ENCODE data around the gene SRPK3.

Gene SRPK3

DNA sequence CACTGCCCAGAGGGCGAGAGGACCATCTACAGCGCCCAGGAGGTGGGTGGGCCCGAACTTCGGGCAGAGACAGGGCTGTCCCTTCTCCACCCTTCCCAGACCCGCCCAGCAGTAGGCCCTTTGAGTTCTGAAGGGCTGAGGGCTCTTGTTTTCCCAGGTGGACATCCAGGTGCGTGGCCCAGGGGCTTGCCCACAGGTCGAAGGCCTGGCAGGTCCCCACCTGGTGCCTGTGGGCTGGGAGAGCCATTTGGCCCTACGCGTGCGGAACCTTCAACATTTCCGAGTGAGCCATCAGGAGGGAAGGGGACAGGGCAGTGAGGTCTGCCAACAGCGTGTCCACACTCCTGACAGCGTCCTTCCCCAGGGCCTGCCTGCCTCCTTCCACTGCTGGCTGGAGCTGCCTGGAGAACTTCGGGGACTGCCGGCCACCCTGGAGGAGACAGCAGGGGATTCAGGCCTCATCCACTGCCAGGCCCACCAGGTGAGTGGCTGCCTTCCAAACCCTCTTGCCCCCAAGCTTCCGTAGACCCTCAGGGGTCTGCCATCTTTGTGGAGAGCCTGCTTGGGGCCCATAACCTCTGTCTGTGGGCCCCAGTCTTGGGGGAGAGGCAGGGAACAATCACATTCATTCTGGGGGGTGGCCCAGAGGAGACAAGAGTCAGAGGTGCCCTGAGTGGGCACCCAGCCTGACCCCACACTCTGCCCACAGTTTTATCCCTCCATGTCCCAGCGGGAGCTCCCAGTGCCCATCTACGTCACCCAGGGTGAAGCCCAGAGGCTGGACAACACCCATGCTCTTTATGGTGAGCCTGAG, 10.0 kb upstream of the SRPK3 start:
- no peak for DNase-seq (ENCODE audit: low spot score)

DNA sequence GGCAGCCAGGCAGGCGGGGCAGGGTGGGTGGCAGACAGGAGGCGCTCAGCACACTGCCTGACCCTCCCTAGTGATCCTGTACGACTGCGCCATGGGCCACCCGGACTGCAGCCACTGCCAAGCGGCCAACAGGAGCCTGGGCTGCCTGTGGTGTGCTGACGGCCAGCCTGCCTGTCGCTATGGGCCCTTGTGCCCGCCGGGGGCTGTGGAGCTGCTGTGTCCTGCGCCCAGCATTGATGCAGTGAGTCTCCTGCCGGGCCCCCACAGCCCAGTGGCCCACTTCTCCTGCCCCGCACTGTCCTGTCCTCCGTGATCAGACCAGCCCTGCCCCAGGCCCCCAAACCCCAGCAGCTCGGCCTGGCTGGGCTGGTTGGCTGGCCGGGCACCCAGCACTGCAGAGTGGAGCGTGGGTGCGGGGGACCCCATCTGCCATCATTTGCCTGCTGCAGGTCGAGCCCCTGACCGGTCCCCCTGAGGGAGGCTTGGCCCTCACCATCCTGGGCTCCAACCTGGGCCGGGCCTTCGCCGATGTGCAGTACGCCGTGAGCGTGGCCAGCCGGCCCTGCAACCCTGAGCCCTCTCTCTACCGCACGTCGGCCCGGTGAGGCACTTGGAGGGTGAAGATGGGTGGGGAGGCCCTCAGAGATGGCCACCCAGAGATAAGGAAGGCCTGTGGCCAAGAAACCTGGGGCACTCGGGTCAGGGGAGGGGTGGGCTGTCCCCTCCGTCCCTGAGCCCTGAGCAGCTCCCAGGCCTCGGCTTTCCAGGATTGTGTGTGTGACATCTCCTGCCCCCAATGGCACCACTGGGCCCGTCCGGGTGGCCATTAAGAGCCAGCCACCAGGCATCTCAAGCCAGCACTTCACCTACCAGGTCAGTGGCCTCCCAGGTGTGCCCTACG, 9.2 kb upstream of the SRPK3 start:
- DNase-seq (ENCODE audit: low spot score), result no peak

DNA sequence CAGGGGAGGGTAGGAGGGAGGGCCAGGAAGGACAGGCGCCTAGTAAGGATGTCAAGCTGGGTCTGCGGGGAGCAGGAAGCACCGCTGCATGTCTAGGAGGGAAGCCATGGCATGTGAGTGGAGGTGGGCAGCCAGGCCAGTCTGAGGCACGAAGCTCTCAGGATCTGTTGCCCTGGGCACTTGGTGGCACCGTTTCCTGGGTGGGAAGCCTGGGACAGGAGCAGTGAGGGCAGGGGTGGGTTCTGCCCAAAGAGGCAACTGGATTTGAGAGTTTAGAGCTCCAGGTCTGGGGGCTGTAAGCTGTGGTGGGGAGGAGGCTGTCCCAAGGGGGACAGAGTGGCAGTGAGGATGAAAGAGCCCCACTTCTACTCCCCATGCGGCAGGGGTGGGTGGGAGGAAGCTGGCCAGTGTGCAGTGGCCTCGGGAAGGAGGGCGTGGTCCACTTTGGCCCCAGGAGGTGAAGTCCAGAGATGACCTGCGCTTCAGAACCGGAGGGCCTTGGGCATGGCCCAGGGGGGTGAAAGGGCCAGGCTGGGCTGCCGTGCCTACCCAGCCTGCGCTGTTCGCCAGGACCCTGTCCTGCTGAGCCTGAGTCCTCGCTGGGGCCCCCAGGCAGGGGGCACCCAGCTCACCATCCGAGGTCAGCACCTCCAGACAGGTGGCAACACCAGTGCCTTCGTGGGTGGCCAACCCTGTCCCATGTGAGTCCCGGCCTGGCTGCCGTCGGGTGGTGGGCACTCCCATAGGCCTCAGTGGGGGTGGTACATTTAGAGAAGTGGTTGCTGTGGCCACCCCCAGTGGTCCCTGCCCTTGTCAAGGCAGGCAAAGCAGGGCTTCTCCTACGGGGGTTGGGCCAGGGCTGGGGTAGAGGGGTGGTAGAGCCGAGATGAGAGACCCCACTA, 8.3 kb upstream of the SRPK3 start:
- no peak for DNase-seq (ENCODE audit: low spot score)

GRCh38 chrX:153773218-153773611, 7.6 kb upstream of the SRPK3 start:
- no peak for DNase-seq (ENCODE audit: low spot score)

DNA sequence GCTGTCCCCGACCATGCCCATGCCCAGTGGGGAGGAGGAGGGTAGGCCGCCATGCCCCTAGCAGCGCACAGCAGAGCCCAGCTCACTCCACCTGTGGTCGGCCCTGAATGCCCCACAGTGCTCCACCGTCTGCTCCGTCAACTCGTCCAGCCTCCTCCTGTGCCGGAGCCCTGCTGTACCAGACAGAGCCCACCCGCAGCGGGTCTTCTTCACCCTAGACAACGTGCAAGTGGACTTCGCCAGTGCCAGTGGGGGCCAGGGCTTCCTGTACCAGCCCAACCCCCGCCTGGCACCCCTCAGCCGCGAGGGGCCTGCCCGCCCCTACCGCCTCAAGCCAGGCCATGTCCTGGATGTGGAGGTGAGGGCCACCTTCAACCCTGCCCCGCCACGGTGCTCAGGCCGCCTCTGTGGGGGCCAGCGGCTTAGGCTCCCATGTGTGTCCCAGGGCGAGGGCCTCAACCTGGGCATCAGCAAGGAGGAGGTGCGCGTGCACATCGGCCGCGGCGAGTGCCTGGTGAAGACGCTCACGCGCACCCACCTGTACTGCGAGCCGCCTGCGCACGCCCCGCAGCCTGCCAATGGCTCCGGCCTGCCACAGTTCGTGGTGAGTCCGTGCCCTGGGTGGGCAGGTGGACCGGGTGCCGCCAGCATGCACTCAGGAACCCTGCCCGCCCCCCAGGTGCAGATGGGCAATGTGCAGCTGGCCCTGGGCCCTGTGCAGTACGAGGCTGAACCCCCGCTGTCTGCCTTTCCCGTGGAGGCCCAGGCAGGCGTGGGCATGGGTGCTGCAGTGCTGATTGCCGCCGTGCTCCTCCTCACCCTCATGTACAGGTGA, 6.9 kb upstream of the SRPK3 start:
- no peak for DNase-seq (ENCODE audit: low spot score)

DNA sequence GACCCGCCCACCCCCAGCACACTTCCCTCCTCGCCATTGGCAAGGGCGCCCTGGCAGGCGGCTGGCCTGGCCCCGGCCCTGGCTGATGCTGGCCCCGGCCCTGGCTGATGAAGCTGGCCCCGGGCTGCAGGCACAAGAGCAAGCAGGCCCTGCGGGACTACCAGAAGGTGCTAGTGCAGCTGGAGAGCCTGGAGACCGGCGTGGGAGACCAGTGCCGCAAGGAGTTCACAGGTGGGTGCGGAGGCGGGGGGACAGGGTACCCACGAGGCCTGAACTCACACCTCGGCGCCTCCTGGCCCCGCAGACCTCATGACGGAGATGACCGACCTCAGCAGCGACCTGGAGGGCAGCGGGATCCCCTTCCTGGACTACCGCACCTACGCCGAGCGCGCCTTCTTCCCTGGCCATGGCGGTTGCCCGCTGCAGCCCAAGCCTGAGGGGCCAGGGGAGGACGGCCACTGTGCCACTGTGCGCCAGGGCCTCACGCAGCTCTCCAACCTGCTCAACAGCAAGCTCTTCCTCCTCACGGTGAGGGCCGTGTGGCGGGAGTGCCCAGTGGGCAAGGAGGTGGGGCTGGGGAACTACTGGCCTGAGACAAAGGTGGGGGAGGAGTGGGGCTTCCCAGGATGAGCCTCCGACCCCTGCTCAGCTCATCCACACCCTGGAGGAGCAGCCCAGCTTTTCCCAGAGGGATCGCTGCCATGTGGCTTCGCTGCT, 6.1 kb upstream of the SRPK3 start:
- no peak for DNase-seq (ENCODE audit: low spot score)

GRCh38 chrX:153775293-153776119, 5.3 kb upstream of the SRPK3 start:
- no peak for DNase-seq (ENCODE audit: low spot score)

GRCh38 chrX:153776120-153776599, 4.7 kb upstream of the SRPK3 start:
- peak; percentile 21 for DNase-seq (ENCODE audit: low spot score)

DNA sequence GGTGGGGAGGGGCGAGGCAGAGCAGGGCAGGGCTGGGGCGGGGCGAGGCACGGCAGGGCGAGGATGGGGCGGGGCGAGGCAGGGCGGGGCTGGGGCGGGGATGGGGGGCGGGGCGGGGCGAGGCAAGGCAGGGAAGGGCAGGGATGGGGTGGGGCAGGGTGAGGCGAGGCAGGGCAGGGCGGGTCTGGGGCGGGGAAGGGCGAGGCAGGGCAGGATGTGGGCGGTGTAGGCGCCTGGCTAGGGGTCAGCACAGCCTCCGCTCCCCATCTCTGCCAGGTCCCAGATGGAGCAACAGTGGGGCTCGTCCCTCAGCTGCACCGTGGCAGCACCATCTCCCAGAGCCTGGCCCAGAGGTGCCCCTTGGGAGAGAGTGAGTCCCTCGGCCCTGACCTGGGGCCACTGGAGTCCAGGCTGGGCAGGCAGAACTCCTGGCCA, 4.2 kb upstream of the SRPK3 start:
- peak; percentile 20 for DNase-seq (ENCODE audit: low spot score)

- DNase-seq (ENCODE audit: low spot score), result no peak
Measured at GRCh38 chrX:153777261-153778090, 3.4 kb upstream of the SRPK3 start.

- DNase-seq (ENCODE audit: low spot score), result no peak
Measured at GRCh38 chrX:153778181-153778580, 2.7 kb upstream of the SRPK3 start.

DNA sequence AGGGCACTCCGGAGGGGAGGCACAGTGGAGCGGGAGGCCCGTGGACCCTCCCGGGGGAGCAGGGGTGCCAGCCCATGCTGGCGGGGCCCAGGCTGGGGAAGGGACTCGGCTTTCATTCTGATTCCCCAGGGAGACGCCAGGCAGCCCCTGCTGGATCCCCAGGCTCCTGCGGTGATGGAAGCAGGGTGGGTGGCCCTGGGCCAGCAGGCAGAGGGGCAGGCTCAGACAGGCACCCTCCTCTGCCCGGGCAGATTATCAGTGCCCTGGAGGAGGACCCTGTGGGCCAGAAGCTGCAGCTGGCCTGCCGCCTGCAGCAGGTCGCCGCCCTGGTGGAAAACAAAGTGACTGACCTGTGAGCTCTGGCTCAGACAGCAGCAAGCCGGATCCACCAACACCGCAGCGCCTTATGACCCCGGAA, 2.1 kb upstream of the SRPK3 start:
- peak; percentile 17 for DNase-seq (ENCODE audit: low spot score)

GRCh38 chrX:153779891-153780677, 757 bp upstream of the SRPK3 start:
- DNase-seq (ENCODE audit: low spot score), result no peak

GRCh38 chrX:153781428-153782047, 697 bp downstream of the SRPK3 start:
- no peak for DNase-seq (ENCODE audit: low spot score)

- DNase-seq (ENCODE audit: low spot score), result no peak
Measured at GRCh38 chrX:153782313-153782712, 1.5 kb downstream of the SRPK3 start.

- DNase-seq (ENCODE audit: low spot score), result no peak
Measured at GRCh38 chrX:153782871-153783270, 2.0 kb downstream of the SRPK3 start.

GRCh38 chrX:153783378-153784013, 2.7 kb downstream of the SRPK3 start:
- no peak for DNase-seq (ENCODE audit: low spot score)
